Astrocyte (in vitro differentiated cells and primary cell): ENCODE measurements around the gene CSNK2B. TPM values are rescaled to one million over a fixed set of nuclear protein-coding genes. Genes with fewer than 3 reads are reported as not detected.

Source experiments
- DNase-seq: peaks from one replicate; pipeline ENCODE4 v3.0.0-alpha.2; 2010; ENCODE audit warnings: low read depth
- FAIRE-seq: peaks from 2 replicates; lab custom pipeline; 2011; peaks lifted over from hg19 to GRCh38; lab: Jason Lieb, UNC
- H2AFZ ChIP-seq: 2 replicates; pipeline ENCODE4 v1.6.0; 2012; ENCODE audit warnings: low read depth, low read length, inconsistent platforms
- H3K27ac ChIP-seq: 2 replicates; pipeline ENCODE4 v1.5.1; 2011; ENCODE audit warnings: low read depth, low read length, inconsistent platforms
- H3K27me3 ChIP-seq: 2 replicates; pipeline ENCODE4 v1.6.0; 2011; ENCODE audit warnings: low read length, inconsistent platforms; ENCODE audit not compliant: insufficient read depth
- H3K36me3 ChIP-seq: 2 replicates; pipeline ENCODE4 v1.5.1; 2011; ENCODE audit warnings: low read length, inconsistent platforms; ENCODE audit not compliant: insufficient read depth
- H3K4me1 ChIP-seq: 2 replicates; pipeline ENCODE4 v1.5.1; 2011; ENCODE audit warnings: low read length, inconsistent platforms; ENCODE audit not compliant: insufficient read depth
- H3K4me2 ChIP-seq: 2 replicates; pipeline ENCODE4 v1.6.0; 2012; ENCODE audit warnings: low read length, inconsistent platforms
- H3K4me3 ChIP-seq: 2 replicates; pipeline ENCODE4 v1.5.1; 2011; ENCODE audit warnings: low read depth, mild to moderate bottlenecking, low read length, inconsistent platforms; ENCODE audit not compliant: insufficient read depth
- H3K79me2 ChIP-seq: 2 replicates; pipeline ENCODE4 v1.6.0; 2012; ENCODE audit warnings: mild to moderate bottlenecking, low read length, inconsistent platforms; ENCODE audit not compliant: insufficient read depth
- H3K9ac ChIP-seq: 2 replicates; pipeline ENCODE4 v1.6.0; 2012; ENCODE audit warnings: mild to moderate bottlenecking, low read length, inconsistent platforms
- H3K9me3 ChIP-seq: 2 replicates; pipeline ENCODE4 v1.5.1; 2012; ENCODE audit warnings: low read depth, mild to moderate bottlenecking, low read length, inconsistent platforms; ENCODE audit not compliant: insufficient read depth
- H4K20me1 ChIP-seq: 2 replicates; pipeline ENCODE4 v1.6.0; 2012; ENCODE audit warnings: low read length, inconsistent platforms; ENCODE audit not compliant: insufficient read depth
- H3K27ac Mint-ChIP-seq: one replicate; pipeline ENCODE4 v1.8.0; 2021; ENCODE audit warnings: mild to moderate bottlenecking, mixed read lengths; ENCODE audit not compliant: unreplicated experiment
- H3K27me3 Mint-ChIP-seq: one replicate; pipeline ENCODE4 v1.8.0; 2021; ENCODE audit warnings: low read depth, mixed read lengths; ENCODE audit not compliant: unreplicated experiment
- H3K36me3 Mint-ChIP-seq: one replicate; pipeline ENCODE4 v1.8.0; 2021; ENCODE audit warnings: low read depth, mixed read lengths; ENCODE audit not compliant: unreplicated experiment
- H3K4me1 Mint-ChIP-seq: one replicate; pipeline ENCODE4 v1.8.0; 2021; ENCODE audit warnings: low read depth, mixed read lengths; ENCODE audit not compliant: unreplicated experiment
- H3K4me3 Mint-ChIP-seq: one replicate; pipeline ENCODE4 v1.8.0; 2021; ENCODE audit warnings: mild to moderate bottlenecking, moderate library complexity, mixed read lengths; ENCODE audit not compliant: unreplicated experiment
- H3K9me3 Mint-ChIP-seq: one replicate; pipeline ENCODE4 v1.8.0; 2021; ENCODE audit warnings: mild to moderate bottlenecking, mixed read lengths; ENCODE audit not compliant: unreplicated experiment
- EZH2 ChIP-seq: IDR thresholded peaks from 2 replicates; pipeline ENCODE4 v1.6.1; 2012; ENCODE audit warnings: mild to moderate bottlenecking, low read length, inconsistent platforms; ENCODE audit not compliant: insufficient read depth
- total RNA-seq: library from RNA; stranded (reverse); gene quantifications from 2 replicates; pipeline ENCODE4 v1.2.1, GENCODE V29; 2021
- TF ChIP-seq, protein P1 (sequence below): IDR thresholded peaks from 2 replicates; pipeline ENCODE4 v1.5.1; 2011; ENCODE audit warnings: low read depth, mild to moderate bottlenecking, inconsistent platforms, low read length, moderate library complexity; ENCODE audit not compliant: insufficient read depth

The CSNK2B gene
- total RNA-seq, 1 donor from 2014 or later, result 208 TPM

- Mint-ChIP-seq H3K27me3 (peaks cover 12% of the 10 kb centered on the region), H3K36me3 (peaks cover 18% of the 10 kb centered on the region), H3K4me3 (peak overlapping the region; percentile 51), H3K27ac (no peak overlapping the region), H3K4me1 (peaks cover 7% of the 10 kb centered on the region), H3K9me3 (no peaks in the 10 kb centered on the region)
- Histone ChIP-seq H3K27ac (peak overlapping the region; percentile 39), H3K27me3 (no peaks in the 10 kb centered on the region), H3K4me1 (peaks cover 11% of the 10 kb centered on the region), H3K4me3 (peak overlapping the region; percentile 63), H3K36me3 (peaks cover 3% of the 10 kb centered on the region), H2AFZ (peak overlapping the region; percentile 68), H4K20me1 (no peaks in the 10 kb centered on the region), H3K4me2 (peak overlapping the region; percentile 96), H3K9me3 (no peaks in the 10 kb centered on the region), H3K79me2 (no peaks in the 10 kb centered on the region), H3K9ac (peak overlapping the region; percentile 76)
- DNase-seq, result peak; percentile 10
- no peak for TF ChIP-seq EZH2
- TF ChIP-seq, protein P1, sequence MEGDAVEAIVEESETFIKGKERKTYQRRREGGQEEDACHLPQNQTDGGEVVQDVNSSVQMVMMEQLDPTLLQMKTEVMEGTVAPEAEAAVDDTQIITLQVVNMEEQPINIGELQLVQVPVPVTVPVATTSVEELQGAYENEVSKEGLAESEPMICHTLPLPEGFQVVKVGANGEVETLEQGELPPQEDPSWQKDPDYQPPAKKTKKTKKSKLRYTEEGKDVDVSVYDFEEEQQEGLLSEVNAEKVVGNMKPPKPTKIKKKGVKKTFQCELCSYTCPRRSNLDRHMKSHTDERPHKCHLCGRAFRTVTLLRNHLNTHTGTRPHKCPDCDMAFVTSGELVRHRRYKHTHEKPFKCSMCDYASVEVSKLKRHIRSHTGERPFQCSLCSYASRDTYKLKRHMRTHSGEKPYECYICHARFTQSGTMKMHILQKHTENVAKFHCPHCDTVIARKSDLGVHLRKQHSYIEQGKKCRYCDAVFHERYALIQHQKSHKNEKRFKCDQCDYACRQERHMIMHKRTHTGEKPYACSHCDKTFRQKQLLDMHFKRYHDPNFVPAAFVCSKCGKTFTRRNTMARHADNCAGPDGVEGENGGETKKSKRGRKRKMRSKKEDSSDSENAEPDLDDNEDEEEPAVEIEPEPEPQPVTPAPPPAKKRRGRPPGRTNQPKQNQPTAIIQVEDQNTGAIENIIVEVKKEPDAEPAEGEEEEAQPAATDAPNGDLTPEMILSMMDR, result no peak
- no peak for FAIRE-seq
Observed at GRCh38 chr6:31681135-31681671, 15.3 kb downstream of the CSNK2B start.

DNA sequence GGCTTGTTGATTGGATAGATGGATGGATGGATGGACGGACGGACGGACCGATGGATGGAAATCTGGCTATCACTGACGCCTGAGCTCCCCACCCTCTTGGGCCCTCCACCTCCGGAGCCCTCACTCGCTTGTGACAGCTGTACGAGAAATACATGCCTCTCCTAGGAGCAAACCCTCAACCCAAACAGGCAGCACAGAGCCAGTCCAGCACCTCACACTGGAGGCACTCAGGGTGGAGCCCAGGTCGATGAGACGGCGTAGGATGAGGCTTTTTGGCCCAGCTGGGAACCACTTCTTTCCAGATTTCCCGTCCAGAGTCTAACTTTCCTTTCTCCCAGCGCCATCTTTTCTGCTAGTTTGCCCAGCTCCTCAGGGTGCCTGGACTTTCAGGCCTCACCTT is 17.7 kb downstream of the CSNK2B start:
- H3K4me1 Mint-ChIP-seq, result peaks cover 3% of the 10 kb centered on the region
- Histone ChIP-seq H4K20me1 (no peaks in the 10 kb centered on the region), H3K36me3 (peaks cover 12% of the 10 kb centered on the region), H3K9me3 (no peaks in the 10 kb centered on the region), H3K9ac (no peak overlapping the region), H3K4me1 (peaks cover 11% of the 10 kb centered on the region), H3K27me3 (no peaks in the 10 kb centered on the region), H3K79me2 (no peaks in the 10 kb centered on the region), H2AFZ (no peak overlapping the region), H3K4me2 (no peak overlapping the region), H3K4me3 (no peak overlapping the region), H3K27ac (no peak overlapping the region)
- no peak overlapping the region for H3K27ac Mint-ChIP-seq
- TF ChIP-seq, protein P1, result no peak
- TF ChIP-seq EZH2, result no peak
- DNase-seq (no peak), FAIRE-seq (no peak)
- H3K9me3 Mint-ChIP-seq, result no peaks in the 10 kb centered on the region
- H3K36me3 Mint-ChIP-seq, result peaks cover 30% of the 10 kb centered on the region
- no peak overlapping the region for H3K4me3 Mint-ChIP-seq
- H3K27me3 Mint-ChIP-seq, result peaks cover 12% of the 10 kb centered on the region

DNA sequence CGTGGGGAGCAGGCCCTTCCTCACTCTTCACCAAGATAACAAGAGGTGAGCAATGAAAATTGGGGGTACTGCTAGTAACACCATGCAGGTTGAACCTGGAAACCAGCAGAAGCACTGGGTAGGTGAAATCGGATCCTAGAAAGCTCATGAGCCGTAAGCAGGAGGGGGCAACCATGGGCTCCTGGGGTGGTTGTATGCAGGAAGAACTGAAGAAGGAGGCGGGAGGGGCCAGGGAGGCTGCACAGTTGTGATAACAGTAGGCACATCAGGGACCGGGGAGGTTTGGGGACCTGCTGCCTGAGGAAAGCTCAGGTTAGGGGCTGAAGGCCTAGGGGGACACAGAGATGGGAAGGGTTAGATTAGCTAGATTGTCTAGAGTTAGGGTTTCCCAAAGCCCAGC is 20.6 kb downstream of the CSNK2B start:
- Histone ChIP-seq H3K9me3 (no peaks in the 10 kb centered on the region), H3K27ac (no peak overlapping the region), H3K36me3 (peaks cover 21% of the 10 kb centered on the region), H3K79me2 (no peaks in the 10 kb centered on the region), H3K4me3 (no peak overlapping the region), H3K9ac (no peak overlapping the region), H4K20me1 (peaks cover 3% of the 10 kb centered on the region), H3K27me3 (no peaks in the 10 kb centered on the region), H3K4me1 (peaks cover 6% of the 10 kb centered on the region), H3K4me2 (no peak overlapping the region), H2AFZ (no peak overlapping the region)
- DNase-seq (no peak), FAIRE-seq (no peak)
- H3K4me3 Mint-ChIP-seq, result no peak overlapping the region
- H3K4me1 Mint-ChIP-seq, result peaks cover 12% of the 10 kb centered on the region
- no peak overlapping the region for H3K27ac Mint-ChIP-seq
- peaks cover 32% of the 10 kb centered on the region for H3K36me3 Mint-ChIP-seq
- H3K9me3 Mint-ChIP-seq, result no peaks in the 10 kb centered on the region
- peaks cover 12% of the 10 kb centered on the region for H3K27me3 Mint-ChIP-seq
- no peak for TF ChIP-seq EZH2
- TF ChIP-seq, protein P1, result no peak
